Measurements from ENCODE around the gene DYNLT4. TPM values are rescaled to one million over a fixed set of nuclear protein-coding genes. Genes with fewer than 3 reads are reported as not detected.

DYNLT4 gene
- total and polyA plus RNA-seq, 2 donors (not counting 3 experiments of a cell fraction or from before 2014, with no cell fraction given), result 0.46 to 0.62 TPM

- Histone ChIP-seq H3K9ac (replicated peaks; ENCODE audit: extremely low read depth, insufficient read depth, low read length) (peak overlapping the region; percentile 90), H4K20me1 (replicated peaks; ENCODE audit: control insufficient read depth, extremely low read depth, insufficient read depth, low read length) (no peaks in the 10 kb centered on the region), H3K4me3 (replicated peaks in 1 of 3; ENCODE audit: insufficient read depth in 1 of 3, low read depth in 1 of 3, low read length in 3 of 3) (peak overlapping the region; percentile 5 to 29 (median 17)), H3K27ac (ENCODE audit: insufficient read depth, low read depth, low read length) (peak overlapping the region; percentile 91), H3K79me2 (ENCODE audit: control insufficient read depth, insufficient read depth, low read length) (no peaks in the 10 kb centered on the region), H3K4me1 (ENCODE audit: control insufficient read depth, extremely low read depth, insufficient read depth, low read length) (peaks cover 10% of the 10 kb centered on the region), H3K9me3 (replicated peaks; ENCODE audit: control insufficient read depth, insufficient read depth, low read length) (no peaks in the 10 kb centered on the region), H3K27me3 (ENCODE audit: control insufficient read depth in 2 of 2, insufficient read depth in 2 of 2, low read length in 2 of 2) (no peaks in the 10 kb centered on the region), H3K36me3 (ENCODE audit: control insufficient read depth in 2 of 2, extremely low read depth in 1 of 2, insufficient read depth in 2 of 2, low read length in 2 of 2) (peaks cover 2 to 3% of the 10 kb centered on the region in 2 experiments), H3K9me1 (replicated peaks; ENCODE audit: control insufficient read depth, extremely low read depth, insufficient read depth, low read length) (no peaks in the 10 kb centered on the region), H3K4me2 (ENCODE audit: insufficient read depth, low read length) (peak overlapping the region; percentile 44), H2AFZ (ENCODE audit: low read depth, low read length) (peak overlapping the region; percentile 52)
- no TSS peak for BruUV-seq (replicated peaks)
- ChIA-PET CTCF (interaction anchor here (0.7 to 7.1 kb wide), 6 partner anchors 12 to 194 kb away, joined by 3 to 57 read pairs (median 9); partner anchors contain the start of genes BEST4, BTBD19 and PLK3), POLR2A (interaction anchor here (1.6 to 7.3 kb wide), 4 partner anchors 12 to 45 kb away, joined by 3 to 97 read pairs (median 28); partner anchors contain the start of genes BTBD19, DYNLT4, PLK3 and RPS8)
- DNase-seq (ENCODE audit: low read depth, low spot score) (no peak), FAIRE-seq (no peak)
- intact Hi-C loops (cut with micrococcal nuclease) (no loop called here), dilution Hi-C loops (cut with MboI; ENCODE audit: extremely low pct_ligation_motif_present, low sequenced_read_pairs) (no loop called here)
- no peak for TF ChIP-seq CTCF (IDR thresholded peaks at IDR 0.05; ENCODE audit: extremely low read depth in 1 of 2, insufficient read depth in 1 of 2, low read depth in 1 of 2, low read length in 2 of 2)
- TF ChIP-seq FOS (IDR thresholded peaks at IDR 0.05; ENCODE audit: borderline replicate concordance, insufficient read depth, low read length), result no peak
- TF ChIP-seq POLR2AphosphoS5 (IDR thresholded peaks at IDR 0.05; ENCODE audit: insufficient read depth, low read depth, low read length), result no peak
Measured at GRCh38 chr1:44820328-44821239, 13.4 kb upstream of the DYNLT4 start.
